Kidney tubule cell (primary cell): ENCODE measurements around the gene ABLIM1.

Experiments used
- DNase-seq: peaks from one replicate; pipeline ENCODE4 v3.0.0-alpha.2; 2018; ENCODE audit warnings: low spot score

The ABLIM1 gene

GRCh38 chr10:114518401-114519305, 139.4 kb downstream of the ABLIM1 start:
- peak; percentile 68 for DNase-seq

- no peak for DNase-seq
These were observed 140.5 kb downstream of the ABLIM1 start for GRCh38 chr10:114517368-114518250.

- no peak for DNase-seq
These were observed 141.7 kb downstream of the ABLIM1 start for GRCh38 chr10:114516356-114516755.

- no peak for DNase-seq
These were observed 142.7 kb downstream of the ABLIM1 start for GRCh38 chr10:114515298-114515914.

GRCh38 chr10:114513381-114513792, 144.7 kb downstream of the ABLIM1 start:
- DNase-seq: no peak

GRCh38 chr10:114511881-114512280, 146.2 kb downstream of the ABLIM1 start:
- DNase-seq: no peak

- no peak for DNase-seq
These were observed 149.7 kb downstream of the ABLIM1 start for GRCh38 chr10:114508376-114508775.

GRCh38 chr10:114507449-114507848, 150.6 kb downstream of the ABLIM1 start:
- DNase-seq: peak; percentile 72

- no peak for DNase-seq
These were observed 151.1 kb downstream of the ABLIM1 start for GRCh38 chr10:114506871-114507385.

- DNase-seq: peak; percentile 9
These were observed 153.1 kb downstream of the ABLIM1 start for GRCh38 chr10:114504769-114505579.

GRCh38 chr10:114502074-114502473, 156.0 kb downstream of the ABLIM1 start:
- no peak for DNase-seq

- no peak for DNase-seq
These were observed 156.4 kb downstream of the ABLIM1 start for GRCh38 chr10:114501650-114502049.

- DNase-seq: no peak
These were observed 157.4 kb downstream of the ABLIM1 start for GRCh38 chr10:114500643-114501042.

- DNase-seq: no peak
These were observed 158.4 kb downstream of the ABLIM1 start for GRCh38 chr10:114499630-114500190.

- DNase-seq: no peak
These were observed 159.0 kb downstream of the ABLIM1 start for GRCh38 chr10:114499116-114499515.

- DNase-seq: no peak
These were observed 159.5 kb downstream of the ABLIM1 start for GRCh38 chr10:114498413-114499111.

GRCh38 chr10:114495303-114495702, 162.8 kb downstream of the ABLIM1 start:
- DNase-seq: no peak

- DNase-seq: peak; percentile 45
These were observed 165.6 kb downstream of the ABLIM1 start for GRCh38 chr10:114492351-114493037.

GRCh38 chr10:114491933-114492332, 166.1 kb downstream of the ABLIM1 start:
- no peak for DNase-seq

- DNase-seq: no peak
These were observed 166.7 kb downstream of the ABLIM1 start for GRCh38 chr10:114491419-114491818.
